Sciatic nerve (tissue), 2 donors: Measurements from ENCODE around the gene RBMS3. TPM values are rescaled to one million over a fixed set of nuclear protein-coding genes. Genes with fewer than 3 reads are reported as not detected.
"Not testable (repeated sequence)": the region's sequence is repeated elsewhere in the genome, so short reads cannot be mapped to it uniquely, and the experiment has no call there.

ENCODE experiments used
- ATAC-seq: fragments of 200-7000 bp; cut with Tn5 transposase; one replicate; pipeline ENCODE4 v1.9.1; 2020; ENCODE audit warnings: mild to moderate bottlenecking, moderate library complexity
- DNase-seq: peaks from one replicate; pipeline ENCODE4 v3.0.0-alpha.2; 2020; ENCODE audit warnings: low spot score
- intact Hi-C: fragments of 100-400 bp; cut with DNase I; formaldehyde crosslinking; loops from one replicate; pipeline ENCODE4 v1.14.2; 2022
- total RNA-seq: library from RNA; stranded (reverse); fragmentation: NEBNext Ultra II Directional; extraction: Animal tissue kit (Norgen Biotek cat#: 25700); gene quantifications from one replicate; pipeline ENCODE4 v1.2.1, GENCODE V29; 2021
- donor health status: DM: no; HTN: no; CAD: no.
- donor health status: DM: no; HTN: no; CAD: no.

Gene RBMS3
- total RNA-seq, 1 donor from 2014 or later: 161 TPM

GRCh38 chr3:29301332-29302019 is 20.6 kb downstream of the RBMS3 start:
- ATAC-seq: no peak
- DNase-seq: no peak
- intact Hi-C loops: no loop called here

DNA sequence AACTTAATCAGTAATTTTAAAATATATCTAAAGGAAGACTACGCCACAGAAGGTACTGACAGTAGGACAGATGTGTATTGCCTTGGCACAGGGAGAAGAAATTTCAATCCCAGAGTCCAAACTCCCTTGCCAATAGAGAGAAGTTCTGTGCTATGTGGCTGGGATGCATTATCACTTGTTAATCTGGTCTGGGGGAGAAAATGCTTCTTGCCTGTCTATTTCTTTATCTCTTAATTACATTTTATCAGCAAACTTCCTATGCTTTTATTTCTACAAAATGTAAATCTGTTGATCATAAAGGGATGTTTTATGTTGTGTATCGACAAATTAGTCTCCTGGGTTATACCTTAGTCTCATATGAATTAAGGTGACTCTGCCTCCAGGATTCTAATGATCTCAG is 21.7 kb downstream of the RBMS3 start:
- no peak for DNase-seq
- no peak for ATAC-seq
- intact Hi-C loops: no loop called here

- DNase-seq (no peak), ATAC-seq (no peak)
- intact Hi-C loops: no loop called here
Measured at GRCh38 chr3:29307295-29307694, 26.4 kb downstream of the RBMS3 start.

DNA sequence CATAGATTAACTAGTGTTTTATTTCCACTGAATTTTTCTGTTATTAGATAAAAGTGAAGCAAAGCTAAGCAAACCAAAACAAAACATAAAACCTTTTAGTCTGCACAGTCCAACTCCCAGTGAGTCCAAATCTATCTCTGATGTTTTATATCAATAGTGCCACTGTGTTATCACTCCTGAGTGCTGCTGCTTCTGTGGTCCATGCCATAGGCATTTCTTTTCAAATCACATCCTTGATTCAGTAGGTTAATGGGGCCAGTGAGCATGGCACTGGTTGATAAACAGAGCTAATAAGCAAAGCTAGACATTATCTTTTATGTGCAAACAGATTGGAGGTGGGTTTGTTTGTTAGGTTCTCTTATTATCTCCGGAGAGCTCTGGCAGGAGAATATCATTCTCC is 30.0 kb downstream of the RBMS3 start:
- ATAC-seq (no peak), DNase-seq (no peak)
- intact Hi-C loops: no loop called here

GRCh38 chr3:29311795-29312194 is 30.9 kb downstream of the RBMS3 start:
- DNase-seq: no peak
- intact Hi-C loops: no loop called here
- peak; percentile 49 for ATAC-seq

- DNase-seq (no peak), ATAC-seq (no peak)
- intact Hi-C loops: no loop called here
Measured at GRCh38 chr3:29312395-29312794, 31.5 kb downstream of the RBMS3 start.

DNA sequence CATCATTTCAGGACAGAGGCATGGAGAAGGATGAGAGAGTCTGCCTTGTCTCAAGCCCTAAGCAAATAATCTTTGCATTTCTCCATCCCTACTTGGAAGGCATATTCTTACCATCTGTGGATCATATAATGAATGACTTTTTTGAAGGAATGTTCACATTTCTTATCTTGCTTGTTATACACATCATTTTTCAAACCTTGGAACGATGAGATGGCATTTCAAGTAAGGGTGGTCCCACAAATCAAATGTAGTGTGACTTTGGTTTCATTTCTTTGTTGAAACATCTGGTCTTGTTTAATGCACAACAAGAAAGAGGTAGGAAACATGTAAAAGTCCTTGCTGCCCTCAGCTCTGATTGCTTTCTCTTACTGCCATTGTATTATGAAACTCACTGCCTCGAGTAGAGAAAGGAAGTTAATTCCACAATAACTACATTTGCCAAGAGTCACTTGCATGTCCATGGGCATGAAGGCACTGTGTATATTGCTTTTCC is 32.1 kb downstream of the RBMS3 start:
- ATAC-seq: peak; percentile 38
- DNase-seq: no peak
- intact Hi-C loops: no loop called here

- DNase-seq (no peak), ATAC-seq (no peak)
- intact Hi-C loops: no loop called here
Measured at GRCh38 chr3:29313981-29314726, 33.3 kb downstream of the RBMS3 start.

- no peak for DNase-seq
- intact Hi-C loops: no loop called here
- ATAC-seq: peak; percentile 37
Measured at GRCh38 chr3:29314727-29315088, 33.8 kb downstream of the RBMS3 start.

DNA sequence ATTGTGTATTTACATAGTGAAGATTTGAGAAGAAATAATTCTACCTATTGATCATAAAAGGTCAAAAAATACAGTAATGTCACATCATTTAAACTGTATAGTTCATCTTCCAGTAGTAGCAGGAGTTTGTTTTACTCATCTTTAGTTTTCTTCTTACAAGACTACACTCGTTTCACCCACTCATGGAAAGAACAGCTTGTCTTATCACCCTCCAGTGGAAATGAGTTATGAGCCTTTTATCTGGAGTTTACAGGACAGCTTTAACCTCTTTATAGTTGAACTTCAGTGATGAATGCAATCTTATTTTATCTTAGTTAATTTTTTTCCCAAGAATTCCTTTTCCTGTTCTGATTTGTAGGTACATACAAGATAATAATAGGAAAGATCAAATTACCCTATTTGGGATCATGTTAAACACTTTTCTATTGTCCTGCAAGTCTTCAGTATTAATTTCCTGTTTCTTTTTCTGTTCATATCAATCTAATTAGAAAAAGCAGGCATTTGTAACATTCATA is 36.8 kb downstream of the RBMS3 start:
- DNase-seq (no peak), ATAC-seq (no peak)
- intact Hi-C loops: no loop called here

GRCh38 chr3:29318251-29318650 is 37.4 kb downstream of the RBMS3 start:
- intact Hi-C loops: no loop called here
- ATAC-seq: no peak
- no peak for DNase-seq

DNA sequence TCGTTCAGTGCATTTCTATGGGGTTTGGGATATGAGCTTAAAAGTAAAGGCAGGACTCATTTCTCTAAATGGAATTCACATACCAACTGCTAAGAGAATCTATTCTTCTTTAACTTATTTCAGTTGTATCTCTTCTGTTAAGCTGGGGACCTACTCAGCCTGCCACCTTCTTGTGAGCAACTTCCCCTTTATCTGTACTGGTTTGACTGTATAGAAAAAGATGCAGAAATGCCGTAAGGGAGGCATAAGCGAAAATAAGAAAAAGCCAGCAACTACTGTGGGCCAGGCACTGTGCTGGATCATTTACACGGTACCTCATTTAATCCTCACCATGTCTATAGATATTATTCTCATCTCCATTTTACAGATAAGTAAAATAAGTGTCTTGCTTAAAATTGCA is 38.4 kb downstream of the RBMS3 start:
- intact Hi-C loops: no loop called here
- ATAC-seq (no peak), DNase-seq (no peak)

- ATAC-seq: no peak
- intact Hi-C loops: no loop called here
- no peak for DNase-seq
Measured at GRCh38 chr3:29319798-29320197, 38.9 kb downstream of the RBMS3 start.

DNA sequence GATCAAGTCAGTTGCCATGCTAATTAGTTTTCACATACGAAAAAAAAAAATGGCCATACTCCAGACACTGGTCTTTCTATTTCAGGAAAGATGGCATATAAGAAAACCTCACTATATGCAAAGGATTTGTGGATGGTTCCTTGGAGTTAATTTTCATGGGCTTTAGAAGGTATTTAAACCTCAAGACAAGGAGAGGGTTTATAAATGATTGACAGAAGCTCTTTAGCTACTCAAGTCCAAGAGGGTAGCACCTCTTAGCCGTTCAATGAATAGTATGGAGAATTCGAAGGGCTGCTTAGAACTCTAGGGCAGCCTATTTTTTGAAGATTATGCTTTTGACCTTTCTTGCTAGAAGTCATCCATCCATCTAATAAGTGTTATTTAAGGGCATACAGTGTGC is 41.7 kb downstream of the RBMS3 start:
- intact Hi-C loops: no loop called here
- DNase-seq (no peak), ATAC-seq (no peak)

DNA sequence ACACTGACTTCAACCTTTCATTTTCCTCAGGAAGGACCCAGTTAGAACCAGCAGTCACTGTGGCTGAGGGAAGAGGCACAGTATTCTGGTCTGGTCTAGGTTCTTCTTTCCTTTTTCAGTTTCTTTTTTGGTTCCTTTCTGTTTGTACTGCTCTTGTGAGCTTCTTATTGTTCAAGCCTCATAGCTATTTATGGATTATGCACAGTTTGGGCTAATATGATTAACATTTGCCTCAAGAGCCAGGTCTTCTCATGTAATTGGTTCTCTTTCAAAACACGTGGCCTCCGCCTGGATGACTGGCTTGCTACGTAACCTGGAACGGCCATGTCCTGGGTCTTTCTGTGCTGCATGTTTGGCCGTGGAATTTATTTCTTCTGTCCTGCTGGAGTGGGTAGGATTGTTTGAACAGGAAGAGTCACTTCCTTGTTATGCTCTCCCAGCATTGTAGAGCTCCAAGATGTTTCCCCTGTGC is 43.3 kb downstream of the RBMS3 start:
- intact Hi-C loops: no loop called here
- DNase-seq: peak; percentile 72
- peak; percentile 89 for ATAC-seq

DNA sequence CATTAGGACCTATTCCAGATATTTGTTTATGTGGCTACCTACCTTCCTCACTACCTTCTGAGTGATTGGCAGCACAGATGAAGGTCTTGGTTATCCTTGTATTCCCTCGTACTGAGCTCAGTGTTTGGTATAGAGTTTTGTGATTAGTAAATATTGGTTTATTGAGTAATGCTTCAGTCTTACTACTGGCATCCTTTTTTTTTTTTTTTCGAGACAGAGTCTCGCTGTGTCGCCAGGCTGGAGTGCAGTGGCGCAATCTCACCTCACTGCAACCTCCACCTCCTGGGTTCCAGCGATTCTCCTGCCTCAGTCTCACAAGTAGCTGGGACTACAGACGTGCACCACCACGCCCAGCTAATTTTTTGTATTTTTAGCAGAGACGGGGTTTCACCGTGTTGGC is 45.7 kb downstream of the RBMS3 start:
- ATAC-seq, DNase-seq, intact Hi-C loops: not testable (repeated sequence)

- intact Hi-C loops: no loop called here
- ATAC-seq (no peak), DNase-seq (no peak)
Measured at GRCh38 chr3:29329986-29330890, 49.4 kb downstream of the RBMS3 start.

DNA sequence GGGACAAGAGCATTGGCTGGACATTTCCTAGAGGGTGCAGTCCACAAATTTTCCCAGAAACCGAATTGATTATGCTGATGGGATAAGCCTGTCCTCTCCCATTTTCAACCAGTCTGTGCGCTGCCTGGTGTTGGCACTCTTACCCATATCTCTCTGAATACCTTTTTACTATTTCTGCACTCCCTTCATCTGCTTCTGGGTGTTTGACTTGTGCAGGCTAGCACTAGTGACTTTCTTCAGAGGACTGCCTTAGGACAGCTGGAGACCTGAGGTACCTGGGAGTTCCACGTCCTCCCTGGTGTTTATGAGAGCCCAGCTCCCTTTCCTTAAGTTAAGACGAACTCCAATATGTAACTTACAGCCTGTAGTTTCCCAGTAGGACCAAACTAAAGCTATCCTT is 50.2 kb downstream of the RBMS3 start:
- ATAC-seq (no peak), DNase-seq (no peak)
- intact Hi-C loops: no loop called here

- intact Hi-C loops: no loop called here
- no peak for DNase-seq
- ATAC-seq: peak; percentile 23
Measured at GRCh38 chr3:29331456-29332194, 50.8 kb downstream of the RBMS3 start.
